ENCODE results near the gene C2orf74.

The C2orf74 gene

GRCh38 chr2:61210332-61210981, 48.5 kb downstream of the C2orf74 start:
- no peak for DNase-seq (ENCODE audit: low read depth)
- TF ChIP-seq CTCF (IDR thresholded peaks at IDR 0.05; ENCODE audit: low read depth, low read length, missing control alignments): no peak
- no peak overlapping the region for H3K4me3 ChIP-seq (ENCODE audit: low read depth, low read length)
- in situ Hi-C loops (cut with HindIII; ENCODE audit: low sequenced_read_pairs): no loop called here

GRCh38 chr2:61214171-61214570, 52.2 kb downstream of the C2orf74 start:
- H3K4me3 ChIP-seq (ENCODE audit: low read depth, low read length): no peak overlapping the region
- DNase-seq (ENCODE audit: low read depth): no peak
- no peak for TF ChIP-seq CTCF (IDR thresholded peaks at IDR 0.05; ENCODE audit: low read depth, low read length, missing control alignments)
- in situ Hi-C loops (cut with HindIII; ENCODE audit: low sequenced_read_pairs): no loop called here
